ENCODE measurements around the gene TSPAN18.

The TSPAN18 gene

DNA sequence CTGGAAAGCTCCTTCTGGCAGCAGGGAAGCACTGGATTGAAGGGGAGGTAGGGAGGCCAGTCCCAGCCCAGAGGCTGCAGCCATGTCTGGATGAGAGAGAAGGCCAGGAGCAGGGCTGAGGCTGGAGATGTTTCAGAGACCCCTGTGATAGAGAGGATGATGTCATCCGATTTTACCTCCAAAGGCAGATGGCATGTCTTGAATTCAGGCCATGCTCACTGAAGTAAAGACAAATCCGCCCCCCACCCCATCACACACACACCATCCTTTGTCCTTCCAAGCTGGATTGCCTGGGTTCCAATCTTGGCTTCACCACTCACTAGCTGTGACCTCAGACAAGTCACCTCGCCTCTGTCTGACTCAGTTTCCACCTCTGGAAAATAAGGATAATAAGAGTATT is 176.8 kb downstream of the TSPAN18 start:
- peak; percentile 71 for DNase-seq

DNA sequence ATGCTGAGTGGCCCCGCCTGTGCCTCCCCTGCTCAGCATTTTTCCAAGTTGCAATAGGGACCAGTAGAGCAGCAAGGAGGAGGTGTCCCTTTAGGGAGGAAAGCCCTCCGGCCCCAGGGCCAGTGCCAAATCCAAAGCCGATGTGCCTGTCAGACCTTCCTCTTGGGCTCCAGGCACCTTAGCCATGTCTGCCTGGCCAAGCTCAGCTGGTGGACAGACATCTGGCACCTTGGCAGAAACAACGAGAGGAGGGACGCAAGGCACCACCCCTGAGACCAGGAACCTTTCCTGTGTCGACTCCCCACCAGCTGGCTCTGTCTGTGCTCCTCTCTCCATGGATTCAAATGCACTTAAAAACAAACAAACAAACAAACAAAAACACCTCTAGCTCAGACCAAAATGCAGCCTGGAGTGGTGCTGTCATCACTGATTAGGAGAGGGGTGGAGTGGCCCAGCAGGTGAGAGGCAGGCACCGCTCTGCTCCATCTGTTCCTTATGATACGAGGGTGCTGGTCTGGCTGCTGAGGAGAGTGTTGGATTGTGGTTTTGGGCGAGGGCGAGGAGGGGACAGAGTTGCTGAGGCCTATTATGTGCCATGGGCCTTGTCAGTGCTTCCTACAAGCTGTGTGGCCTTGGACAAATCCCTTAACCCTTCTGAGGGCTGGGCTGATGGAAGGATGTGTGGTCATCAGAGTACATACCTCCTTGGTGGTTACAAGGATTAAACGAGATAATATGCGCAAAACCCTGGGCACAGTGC is 177.7 kb downstream of the TSPAN18 start:
- peak; percentile 60 for DNase-seq

DNA sequence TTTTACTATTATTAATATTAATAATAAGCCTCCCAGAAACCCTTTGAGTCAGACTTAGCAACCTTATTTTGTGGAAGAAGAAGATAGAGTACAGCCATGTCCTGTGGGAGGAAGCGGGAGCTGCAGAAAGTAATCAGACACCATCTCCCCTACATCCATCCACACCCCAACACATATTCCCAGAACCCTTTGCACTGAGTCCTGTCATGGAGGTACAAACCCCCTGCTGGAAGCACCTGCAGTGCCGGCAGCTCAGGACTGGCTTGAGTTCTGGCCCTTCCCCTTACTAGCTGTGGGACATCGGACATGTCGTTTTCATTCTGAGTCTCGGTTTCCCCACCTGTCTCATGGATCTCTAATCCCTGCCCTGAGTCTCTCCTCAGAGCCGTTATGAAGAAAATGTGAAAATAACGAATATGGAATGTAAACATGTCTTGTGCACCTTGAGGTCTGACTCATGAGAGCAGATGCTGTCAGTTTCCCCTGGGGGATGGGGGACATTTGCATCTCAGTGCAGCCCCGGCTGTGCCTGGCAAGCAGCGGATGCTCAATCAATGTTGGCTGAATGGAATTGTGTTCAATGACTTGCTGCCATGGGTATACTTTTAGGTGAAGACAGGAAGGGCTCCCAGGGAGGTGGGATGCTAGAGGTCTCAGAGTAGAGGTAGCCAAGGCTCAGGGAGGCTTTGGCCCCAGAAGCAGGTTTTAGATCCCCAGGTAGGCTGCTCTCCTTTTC is 178.5 kb downstream of the TSPAN18 start:
- peak; percentile 37 for DNase-seq

DNA sequence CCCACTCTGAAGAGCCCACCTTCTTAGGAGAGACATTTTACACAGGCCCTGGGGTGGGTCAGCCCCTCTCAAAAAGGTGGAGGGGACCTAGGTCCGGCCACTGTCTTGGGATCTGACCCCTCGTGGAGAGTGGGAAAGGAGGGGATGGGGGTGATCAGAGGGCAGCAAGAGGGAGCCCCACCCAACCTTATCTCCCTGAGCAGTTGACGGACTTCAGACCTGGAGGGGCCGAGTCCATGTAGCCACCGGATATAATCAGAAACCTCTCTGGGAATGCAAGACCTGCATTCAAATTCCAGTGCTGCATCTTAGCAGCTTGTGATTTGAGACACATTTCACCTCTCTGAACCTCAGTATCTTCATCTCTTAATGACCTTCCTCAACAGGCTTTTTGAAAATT is 179.9 kb downstream of the TSPAN18 start:
- DNase-seq, result no peak

DNA sequence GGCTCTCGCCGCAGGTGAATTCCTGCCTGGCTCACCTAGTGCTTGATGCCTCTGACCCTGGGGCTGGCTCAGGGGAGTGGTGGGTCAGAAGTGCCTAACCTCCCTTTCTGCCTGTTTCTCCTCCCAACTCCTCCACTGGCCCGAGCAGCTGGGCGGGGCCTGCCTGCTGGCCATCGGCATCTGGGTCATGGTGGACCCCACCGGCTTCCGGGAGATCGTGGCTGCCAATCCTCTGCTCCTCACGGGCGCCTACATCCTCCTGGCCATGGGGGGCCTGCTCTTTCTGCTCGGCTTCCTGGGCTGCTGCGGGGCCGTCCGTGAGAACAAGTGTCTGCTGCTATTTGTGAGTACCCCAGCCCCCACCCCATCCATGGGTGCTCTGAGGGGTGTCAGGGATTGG is 182.8 kb downstream of the TSPAN18 start:
- no peak for DNase-seq

DNA sequence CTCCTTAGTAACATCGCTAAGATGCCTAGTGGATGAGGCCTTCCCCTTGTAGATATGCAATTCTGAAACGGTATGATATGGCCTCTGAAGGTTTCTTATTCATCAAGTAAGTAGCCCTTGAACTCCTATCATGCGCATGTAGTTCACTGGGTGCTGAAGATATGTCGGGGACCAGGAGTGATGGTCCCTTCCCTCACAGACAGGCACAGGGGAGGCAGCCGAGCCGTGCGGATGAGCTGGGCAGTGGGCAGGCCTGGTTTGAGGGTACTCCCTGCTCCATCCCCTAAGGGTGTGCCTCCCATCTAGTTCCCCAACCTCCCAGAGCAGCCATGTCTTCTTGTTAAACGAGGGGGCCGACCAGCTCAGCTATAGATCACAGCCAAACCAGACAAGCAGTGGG is 183.8 kb downstream of the TSPAN18 start:
- DNase-seq, result no peak

DNA sequence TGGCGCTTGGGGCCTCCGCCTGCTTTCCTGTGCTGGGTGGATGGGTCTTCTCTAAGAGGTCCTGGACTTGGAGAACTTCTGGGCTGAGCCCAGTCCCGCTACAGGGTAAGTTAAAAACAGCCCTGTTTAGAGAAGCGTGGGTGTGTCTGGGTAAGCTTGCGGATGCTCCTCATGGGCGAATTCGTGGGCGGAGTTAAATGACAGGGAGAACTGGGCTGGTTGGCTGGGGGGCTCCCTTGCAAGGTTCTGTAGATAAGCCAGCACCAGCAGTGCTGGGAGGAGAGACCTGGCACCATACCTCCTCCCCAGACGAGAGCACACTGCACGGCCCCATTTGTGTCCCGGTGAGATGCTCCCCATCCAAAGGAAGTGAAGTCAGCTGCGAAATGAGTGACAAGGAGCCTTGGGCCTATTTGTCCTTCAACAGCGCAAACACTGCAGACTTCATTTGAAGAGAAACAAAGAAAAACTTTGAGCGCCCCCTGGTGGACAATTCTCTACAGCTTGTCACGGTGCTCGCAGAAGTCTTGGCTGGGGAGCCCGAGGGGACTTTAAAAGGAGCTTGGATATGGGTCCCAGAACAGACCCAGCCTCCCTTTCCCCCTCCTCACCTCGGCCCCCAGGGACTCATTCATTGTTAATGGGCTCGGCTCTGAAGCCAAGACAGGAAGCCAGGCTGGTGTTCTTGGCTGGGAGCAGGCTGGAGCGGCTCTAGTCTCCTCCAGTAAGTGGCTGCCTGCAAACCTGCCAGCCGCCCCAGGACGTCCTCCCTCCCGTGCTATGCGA is 184.5 kb downstream of the TSPAN18 start:
- DNase-seq, result peak; percentile 99

DNA sequence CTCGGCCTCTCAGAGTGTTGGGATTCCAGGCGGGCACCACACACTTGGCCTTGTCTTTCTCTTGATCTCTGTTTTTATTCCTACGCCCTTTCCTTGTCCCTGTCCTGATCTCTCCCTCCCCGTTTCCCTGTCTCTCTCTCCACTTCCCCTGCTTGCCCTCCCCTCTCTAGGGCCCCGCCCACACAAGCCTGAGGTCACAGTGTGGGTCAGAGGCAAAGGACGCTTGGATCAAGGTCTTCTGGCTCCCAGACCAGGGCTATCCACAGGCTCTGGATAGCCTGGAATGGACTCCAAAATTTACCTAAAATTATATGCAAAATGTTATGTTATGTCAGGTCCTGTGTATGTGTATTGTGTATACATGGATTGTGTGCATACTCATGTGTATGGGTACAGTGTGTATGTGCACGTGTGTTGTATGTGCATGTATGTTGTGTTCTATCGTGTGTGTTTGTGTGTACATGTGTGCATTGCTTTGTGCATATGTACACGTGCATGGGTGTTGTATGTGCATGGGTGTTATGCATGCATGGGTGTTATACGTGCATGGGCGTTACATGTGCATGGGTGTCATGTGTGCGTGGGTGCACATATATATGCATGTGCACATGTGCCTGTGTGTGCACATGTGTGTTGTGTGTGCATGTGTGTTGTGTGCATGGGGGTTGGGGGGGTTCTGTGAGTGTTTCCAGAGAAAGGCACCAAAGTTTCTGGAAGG is 185.7 kb downstream of the TSPAN18 start:
- no peak for DNase-seq

DNA sequence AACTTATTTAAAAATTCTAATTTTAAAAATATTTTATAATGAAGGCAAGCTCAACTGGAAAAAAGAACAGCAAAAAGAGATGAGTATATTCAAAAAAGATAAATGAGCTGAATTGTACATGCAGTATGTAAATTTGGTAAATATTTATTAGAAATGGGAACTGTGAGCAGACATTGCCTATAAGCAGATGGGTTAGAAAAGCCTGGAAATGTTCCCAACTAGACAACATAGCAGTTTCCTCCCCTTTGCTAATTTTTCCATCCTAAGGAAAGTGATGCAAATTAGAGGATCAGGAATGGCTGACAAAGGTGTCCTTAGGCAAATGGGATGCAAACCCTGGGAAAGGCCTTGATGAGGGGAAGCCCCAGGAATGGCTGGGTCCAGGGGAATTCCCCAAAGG is 186.7 kb downstream of the TSPAN18 start:
- no peak for DNase-seq

DNA sequence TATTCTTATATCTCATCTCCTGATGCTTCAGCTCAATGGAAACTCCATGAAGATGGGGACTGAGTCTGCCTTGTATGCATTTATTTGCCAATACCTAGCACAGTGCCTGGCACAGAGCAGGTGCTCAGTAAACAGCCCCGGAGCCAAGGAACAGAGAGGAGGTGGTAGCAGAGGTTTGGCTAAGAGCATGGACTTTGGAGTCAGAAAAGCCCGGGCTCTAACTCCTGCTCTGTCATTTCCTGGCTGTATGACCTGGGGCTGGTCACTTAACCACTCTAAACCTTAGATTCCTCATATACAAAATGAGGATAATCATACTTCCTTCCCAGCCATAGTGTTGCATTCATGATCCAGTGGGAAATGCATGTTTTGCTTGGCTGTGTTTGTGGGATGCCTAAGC is 187.3 kb downstream of the TSPAN18 start:
- DNase-seq, result no peak

DNA sequence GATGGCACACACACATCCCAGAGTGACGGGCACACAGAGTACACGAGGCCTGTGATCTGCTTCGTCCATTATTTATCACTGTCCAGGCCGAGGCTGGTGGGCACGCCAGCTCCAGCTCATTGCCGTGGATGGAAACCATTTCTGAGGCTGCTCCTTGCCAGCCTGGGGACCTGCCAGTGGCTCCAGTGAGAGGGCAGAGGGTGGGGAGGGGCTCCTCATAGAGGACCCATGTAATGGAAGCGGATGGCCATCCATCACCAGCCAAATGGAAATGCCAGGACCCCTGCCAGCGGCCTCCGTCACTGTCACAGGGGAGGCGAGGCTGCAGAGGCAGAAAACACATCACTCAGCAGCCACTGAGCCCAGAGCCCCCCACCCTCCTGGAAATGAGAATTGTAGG is 188.2 kb downstream of the TSPAN18 start:
- no peak for DNase-seq

DNA sequence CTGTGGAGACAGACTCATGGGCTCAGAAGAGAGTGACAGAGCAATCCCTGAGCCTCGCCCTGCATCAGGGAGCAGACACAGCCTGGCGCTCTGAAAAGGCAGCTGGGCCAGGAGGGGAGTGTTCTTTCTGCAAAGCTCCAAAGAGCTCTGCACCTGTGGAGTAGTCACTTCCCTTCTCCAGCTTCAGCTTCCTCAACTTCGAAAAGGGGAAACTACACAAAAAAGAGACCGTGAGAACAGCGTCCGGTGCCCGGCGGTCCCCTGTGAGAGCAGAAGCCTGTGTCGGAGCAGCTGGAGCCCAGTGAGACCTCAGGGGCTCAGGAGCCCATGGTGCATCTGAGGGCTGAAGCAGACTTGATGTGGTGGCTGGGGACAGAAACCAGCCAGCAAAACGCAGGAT is 188.9 kb downstream of the TSPAN18 start:
- DNase-seq, result no peak

DNA sequence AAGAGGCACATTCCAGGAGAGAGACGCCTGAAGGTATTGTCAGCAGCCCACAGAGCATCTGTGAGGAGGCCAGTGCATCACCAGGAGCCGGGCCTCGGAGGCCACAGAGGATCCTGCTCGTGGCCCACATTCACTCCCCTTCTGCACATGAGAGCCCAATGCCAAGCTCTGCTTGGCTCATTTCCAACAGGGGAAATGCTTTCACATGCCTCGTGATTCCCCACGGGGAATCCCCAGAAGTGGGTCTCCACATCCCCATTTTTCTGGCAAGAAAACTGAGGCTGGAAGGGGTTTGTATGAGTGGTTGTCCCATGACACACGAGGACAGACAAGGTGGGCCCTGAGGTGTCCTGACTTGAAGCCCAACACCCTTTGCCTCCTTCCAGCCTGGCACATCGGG is 189.6 kb downstream of the TSPAN18 start:
- no peak for DNase-seq

DNA sequence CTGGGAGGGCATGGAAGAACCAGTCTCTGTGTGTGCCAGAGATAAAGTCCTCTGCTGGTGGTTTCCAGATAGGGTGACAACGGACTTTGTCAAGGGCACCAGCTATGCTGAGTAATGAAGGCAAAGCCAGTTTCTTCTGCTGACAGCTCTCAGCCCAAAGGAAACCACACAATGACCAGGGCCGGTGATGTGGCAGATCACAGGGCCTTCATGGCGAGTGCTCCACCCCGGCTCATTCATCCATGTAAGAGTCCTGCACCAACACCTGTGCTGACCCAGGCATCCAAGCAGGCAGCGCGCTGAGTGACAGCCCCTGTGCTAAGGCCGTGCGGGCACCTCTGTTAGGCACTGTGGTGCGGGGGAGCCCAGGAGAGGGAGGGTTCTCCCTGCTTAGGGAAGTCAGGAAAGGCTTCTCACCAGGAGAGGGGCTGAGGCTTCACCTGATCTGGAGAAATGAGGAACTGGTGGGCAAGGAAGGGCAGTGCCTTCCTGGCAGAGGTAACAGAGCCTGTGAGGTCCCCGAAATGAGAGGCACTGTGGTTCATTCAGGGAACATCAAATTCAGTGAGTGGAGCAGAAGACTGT is 190.1 kb downstream of the TSPAN18 start:
- DNase-seq, result no peak

DNA sequence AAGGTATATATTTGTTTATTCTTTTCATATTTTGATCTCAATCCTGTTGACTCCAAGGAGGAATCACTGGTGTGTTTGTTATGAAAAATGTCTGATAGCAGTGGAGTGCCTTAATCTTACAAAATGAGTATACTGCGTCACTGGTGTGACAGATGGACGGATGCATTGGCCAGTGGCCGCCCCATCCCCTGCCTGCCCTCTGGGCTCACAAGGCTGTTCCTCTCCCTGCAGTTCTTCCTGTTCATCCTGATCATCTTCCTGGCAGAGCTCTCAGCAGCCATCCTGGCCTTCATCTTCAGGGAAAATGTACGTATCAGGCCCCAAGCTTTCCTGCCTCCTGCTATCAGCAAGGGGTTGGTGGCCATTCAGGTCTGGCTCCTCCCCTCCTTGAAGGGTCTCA is 191.0 kb downstream of the TSPAN18 start:
- DNase-seq, result no peak

DNA sequence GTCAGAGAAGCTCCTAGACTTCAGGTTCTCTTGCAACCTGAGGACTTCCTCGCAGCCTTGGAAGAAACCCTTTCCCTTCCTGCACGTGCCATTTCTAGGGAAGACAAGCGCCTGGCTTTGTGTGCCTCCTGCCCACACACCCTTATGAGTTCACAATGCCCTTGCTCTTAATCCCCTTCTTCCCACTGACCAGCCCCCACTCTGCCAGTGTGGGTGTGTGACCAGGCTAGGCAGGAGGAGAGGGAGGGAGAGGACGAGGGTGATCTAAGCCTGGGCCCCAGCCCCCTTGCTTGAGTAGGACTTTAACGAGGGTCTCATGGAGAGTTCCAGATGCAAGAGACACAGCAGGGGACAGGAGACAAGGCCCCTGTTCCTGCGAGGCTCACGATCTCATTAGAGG is 193.7 kb downstream of the TSPAN18 start:
- no peak for DNase-seq

DNA sequence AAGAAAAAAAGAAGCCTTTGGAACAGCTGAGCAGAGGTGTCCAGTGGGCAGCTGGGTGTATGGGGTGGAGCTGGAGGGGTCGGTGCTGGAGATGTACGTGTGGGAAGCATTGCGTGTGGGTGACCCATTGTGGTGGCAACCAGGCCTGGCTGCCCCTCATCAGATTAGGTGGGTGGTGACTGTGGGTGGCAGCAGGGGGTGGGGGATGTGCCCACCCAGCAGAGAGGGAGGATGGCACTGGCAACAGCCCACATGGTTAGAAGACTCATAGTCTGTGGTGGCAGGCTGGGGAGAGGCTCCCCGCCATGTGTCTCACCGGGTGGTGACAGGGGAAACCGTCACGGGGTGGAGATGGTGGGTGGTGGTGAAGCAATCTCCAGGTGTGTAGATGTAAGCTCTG is 196.4 kb downstream of the TSPAN18 start:
- no peak for DNase-seq

DNA sequence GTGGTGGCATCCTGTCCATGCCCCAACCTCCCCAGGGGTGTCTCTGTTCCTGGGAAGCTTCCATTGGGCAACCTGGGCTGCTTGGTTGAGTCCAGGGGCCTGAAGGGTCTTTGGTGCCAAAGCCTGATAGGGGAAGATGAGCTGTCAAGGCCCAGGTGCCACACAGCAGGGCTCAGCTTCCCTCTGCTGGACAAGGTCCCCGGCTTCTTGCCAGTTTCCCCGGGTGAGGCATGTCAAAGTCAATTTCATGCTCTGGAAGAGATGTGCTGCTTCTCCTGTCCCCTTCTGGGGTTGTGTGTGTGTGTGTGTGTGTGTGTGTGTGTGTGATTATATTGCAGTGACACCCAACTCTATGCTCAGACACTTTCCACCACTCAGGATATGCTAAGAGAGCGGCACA is 197.0 kb downstream of the TSPAN18 start:
- DNase-seq, result no peak

DNA sequence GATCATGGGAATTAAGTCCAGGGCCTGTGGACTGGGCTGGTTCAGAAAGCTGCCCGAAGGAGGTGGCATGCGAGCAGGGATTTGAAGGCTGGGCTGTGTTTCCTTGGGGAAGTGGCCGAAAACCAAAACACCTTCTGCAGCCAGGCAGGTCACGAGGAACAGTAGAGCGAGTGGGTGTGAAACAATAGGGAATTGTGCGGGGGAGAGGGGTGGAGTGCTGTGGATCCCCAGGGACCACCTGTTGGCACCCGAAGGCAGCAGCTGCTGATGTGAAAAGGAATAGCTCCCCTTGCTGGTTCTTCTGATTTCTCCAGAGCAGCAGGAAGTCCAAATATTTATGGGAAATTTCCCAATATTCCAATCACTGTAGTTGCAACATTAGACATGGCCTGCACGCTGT is 199.3 kb downstream of the TSPAN18 start:
- no peak for DNase-seq

DNA sequence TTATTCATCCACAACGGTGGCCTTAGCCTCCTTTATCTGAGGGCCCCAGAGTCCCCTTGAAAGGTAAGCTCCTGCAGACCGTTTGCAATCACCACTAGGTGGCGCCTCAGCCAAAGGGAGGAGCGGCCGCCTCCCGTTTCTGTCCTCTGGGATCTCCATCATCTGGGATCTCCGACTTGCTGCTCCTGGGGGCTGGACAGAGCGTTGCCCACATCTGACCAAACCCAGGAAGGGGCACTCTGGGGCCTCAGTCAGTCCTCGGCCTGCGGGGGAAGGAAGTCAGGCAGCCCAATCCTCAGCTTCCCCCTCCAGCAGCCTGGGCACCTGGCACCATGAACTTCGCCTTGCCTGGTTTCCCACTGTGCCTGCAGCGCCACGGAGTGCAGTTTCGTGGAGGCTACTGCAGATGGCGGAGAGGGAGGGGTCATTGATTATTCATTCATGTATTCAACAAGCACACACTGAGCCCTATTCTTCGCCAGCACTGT is 200.5 kb downstream of the TSPAN18 start:
- DNase-seq, result peak; percentile 52

DNA sequence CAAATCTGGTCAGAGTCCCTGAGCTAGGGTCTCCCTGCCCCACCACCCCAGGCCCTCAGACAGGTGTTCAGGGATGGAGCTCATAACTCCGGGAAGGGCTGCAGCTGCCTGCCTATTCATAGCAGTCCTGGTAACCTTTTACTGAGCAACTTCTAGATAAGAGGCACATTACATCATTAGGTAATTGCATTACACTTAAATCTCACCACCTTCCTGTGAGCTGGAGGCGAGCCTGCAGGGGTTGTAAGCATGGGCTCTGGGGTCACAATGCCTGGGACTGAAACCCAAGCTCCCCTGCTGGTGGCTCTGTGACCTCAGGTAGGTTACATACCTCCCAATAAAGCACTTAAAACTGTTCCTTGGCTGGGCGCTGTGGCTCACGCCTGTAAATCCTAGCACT is 201.4 kb downstream of the TSPAN18 start:
- no peak for DNase-seq

DNA sequence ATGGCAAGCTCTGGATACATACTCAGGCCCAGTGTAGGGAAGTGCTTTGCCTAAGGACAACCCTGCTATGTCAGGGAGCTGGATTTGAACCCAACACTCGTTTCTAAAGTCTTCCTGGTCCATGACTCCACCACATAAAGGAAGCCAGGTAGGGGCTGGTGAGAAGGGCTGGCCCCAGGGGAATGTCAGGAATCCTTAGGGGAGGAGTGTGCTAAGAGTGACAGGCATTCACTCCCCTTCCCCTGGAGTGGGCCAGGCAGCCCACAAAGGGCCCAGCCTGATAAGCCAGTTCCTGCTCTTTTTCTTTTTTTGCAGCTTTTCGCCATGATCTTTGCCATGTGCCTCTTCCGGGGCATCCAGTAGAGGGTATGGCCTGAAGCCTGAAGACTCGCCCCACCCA is 202.1 kb downstream of the TSPAN18 start:
- no peak for DNase-seq

All from NCI-H446 treated with DMSO at 0.1 percent for 48 hours (cell line).